A673 (cell line): ENCODE results near the gene BOLA2.
"Not testable (repeated sequence)": the region's sequence is repeated elsewhere in the genome, so short reads cannot be mapped to it uniquely, and the experiment has no call there.

Source experiments
- CTCF ChIP-seq: fragments of 300-800, 200-600 bp; sonication (generic); conservative IDR thresholded peaks from 2 replicates; pipeline ENCODE4 v1.5.1; 2017; ENCODE audit warnings: low read depth, mild to moderate bottlenecking, antibody characterized with exemption, low read length, moderate library complexity, mixed read lengths
- EZH2 ChIP-seq: fragments of 200-600 bp; sonication (generic); IDR thresholded peaks from 2 replicates; pipeline ENCODE4 v1.6.1; 2017; ENCODE audit warnings: borderline replicate concordance, low read depth, mild to moderate bottlenecking, mixed read lengths, antibody characterized with exemption, low read length; ENCODE audit not compliant: poor library complexity, severe bottlenecking

GRCh38 chr16:29482276-29482675 lies 28.1 kb upstream of the BOLA2 start:
- TF ChIP-seq CTCF, EZH2: not testable (repeated sequence)
